GM18909 (cell line): ENCODE results near the gene EHD2.
"Not testable (repeated sequence)": the region's sequence is repeated elsewhere in the genome, so short reads cannot be mapped to it uniquely, and the experiment has no call there.

Source experiments
- ATAC-seq: cut with Tn5 transposase; IDR thresholded peaks from one replicate; pipeline ENCODE4 v1.9.1; 2021; ENCODE audit warnings: mild to moderate bottlenecking; ENCODE audit not compliant: unreplicated experiment, poor library complexity

The EHD2 gene

GRCh38 chr19:47713046-47714021 is at the start of gene EHD2:
Gene EHD2 (plus strand): TSS chr19:47713422. CDS start chr19:47716613, 3,191 bp downstream.
- no peak for ATAC-seq

- no peak for ATAC-seq
Measured at GRCh38 chr19:47663435-47663910, 49.7 kb upstream of the EHD2 start.

GRCh38 chr19:47663911-47664771 is 49.1 kb upstream of the EHD2 start:
- ATAC-seq: no peak

- ATAC-seq: not testable (repeated sequence)
Measured at GRCh38 chr19:47668556-47668955, 44.7 kb upstream of the EHD2 start.

- no peak for ATAC-seq
Measured at GRCh38 chr19:47670736-47671135, 42.5 kb upstream of the EHD2 start.

- no peak for ATAC-seq
Measured at GRCh38 chr19:47671499-47671898, 41.7 kb upstream of the EHD2 start.

GRCh38 chr19:47673426-47673825 is 39.8 kb upstream of the EHD2 start:
- ATAC-seq: no peak

GRCh38 chr19:47674548-47674947 is 38.7 kb upstream of the EHD2 start:
- ATAC-seq: no peak

- no peak for ATAC-seq
Measured at GRCh38 chr19:47675271-47675670, 38.0 kb upstream of the EHD2 start.

- no peak for ATAC-seq
Measured at GRCh38 chr19:47675859-47676258, 37.4 kb upstream of the EHD2 start.

- no peak for ATAC-seq
Measured at GRCh38 chr19:47676811-47677210, 36.4 kb upstream of the EHD2 start.

- ATAC-seq: no peak
Measured at GRCh38 chr19:47679251-47679900, 33.8 kb upstream of the EHD2 start.

- ATAC-seq: no peak
Measured at GRCh38 chr19:47679922-47680857, 33.0 kb upstream of the EHD2 start.

GRCh38 chr19:47680858-47681332 is 32.3 kb upstream of the EHD2 start:
- no peak for ATAC-seq

GRCh38 chr19:47681388-47681787 is 31.8 kb upstream of the EHD2 start:
- ATAC-seq: no peak

GRCh38 chr19:47681936-47682335 is 31.3 kb upstream of the EHD2 start:
- no peak for ATAC-seq

- ATAC-seq: no peak
Measured at GRCh38 chr19:47682939-47683338, 30.3 kb upstream of the EHD2 start.

GRCh38 chr19:47686679-47687450 is 26.4 kb upstream of the EHD2 start:
- no peak for ATAC-seq
